Mesendoderm (in vitro differentiated cells): ENCODE data around the gene RUNX3.
"Not testable (repeated sequence)": the region's sequence is repeated elsewhere in the genome, so short reads cannot be mapped to it uniquely, and the experiment has no call there.

Experiments used
- DNase-seq: peaks from one replicate; pipeline ENCODE4 v3.0.0; 2013
- H2AK5ac ChIP-seq: 2 replicates; pipeline ENCODE4 v1.6.1; 2013; ENCODE audit warnings: low read length, inconsistent platforms
- H2BK120ac ChIP-seq: 2 replicates; pipeline ENCODE4 v1.6.1; 2013; ENCODE audit warnings: low read depth, mild to moderate bottlenecking, low read length, moderate library complexity, mixed read lengths
- H2BK15ac ChIP-seq: replicated peaks from 2 replicates; pipeline ENCODE4 v1.6.1; 2013; ENCODE audit warnings: low read depth, mild to moderate bottlenecking, moderate library complexity
- H2BK5ac ChIP-seq: 2 replicates; pipeline ENCODE4 v1.6.1; 2013; ENCODE audit warnings: low read length, inconsistent platforms
- H3K18ac ChIP-seq: 2 replicates; pipeline ENCODE4 v1.6.1; 2013; ENCODE audit warnings: mild to moderate bottlenecking, low read length, mixed read lengths
- H3K23ac ChIP-seq: one replicate; pipeline ENCODE4 v1.6.1; 2013; ENCODE audit warnings: low read length
- H3K27ac ChIP-seq: 2 replicates; pipeline ENCODE4 v1.5.1; 2013; ENCODE audit warnings: low read depth, mild to moderate bottlenecking, inconsistent platforms, low read length, moderate library complexity
- H3K27me3 ChIP-seq: 2 replicates; pipeline ENCODE4 v1.6.1; 2013; ENCODE audit warnings: low read length, control low read depth, mild to moderate bottlenecking, inconsistent platforms; ENCODE audit not compliant: insufficient read depth, poor library complexity
- H3K36me3 ChIP-seq: 2 replicates; pipeline ENCODE4 v1.6.1; 2013; ENCODE audit warnings: low read length, inconsistent platforms; ENCODE audit not compliant: control insufficient read depth, insufficient read depth
- H3K4ac ChIP-seq: one replicate; pipeline ENCODE4 v1.6.1; 2013; ENCODE audit warnings: low read depth, mild to moderate bottlenecking, low read length, moderate library complexity
- H3K4me1 ChIP-seq: 2 replicates; pipeline ENCODE4 v1.6.1; 2013; ENCODE audit warnings: low read depth, low read length, inconsistent platforms; ENCODE audit not compliant: control insufficient read depth
- H3K4me2 ChIP-seq: 2 replicates; pipeline ENCODE4 v1.6.1; 2013; ENCODE audit warnings: low read length
- H3K4me3 ChIP-seq: 2 replicates; pipeline ENCODE4 v1.5.1; 2013; ENCODE audit warnings: mild to moderate bottlenecking, low read length
- H3K56ac ChIP-seq: one replicate; pipeline ENCODE4 v1.6.1; 2013; ENCODE audit warnings: low read length
- H3K79me1 ChIP-seq: 2 replicates; pipeline ENCODE4 v1.6.1; 2013; ENCODE audit warnings: low read length, inconsistent platforms
- H3K79me2 ChIP-seq: 2 replicates; pipeline ENCODE4 v1.6.1; 2013; ENCODE audit warnings: mild to moderate bottlenecking, low read length; ENCODE audit not compliant: control insufficient read depth, insufficient read depth
- H3K9ac ChIP-seq: 2 replicates; pipeline ENCODE4 v1.6.1; 2013; ENCODE audit warnings: low read length, inconsistent platforms
- H4K5ac ChIP-seq: one replicate; pipeline ENCODE4 v1.6.1; 2013; ENCODE audit warnings: low read length
- H4K8ac ChIP-seq: one replicate; pipeline ENCODE4 v1.6.1; 2013; ENCODE audit warnings: low read depth, mild to moderate bottlenecking, control low read depth, low read length, moderate library complexity
- WGBS: extraction: QIAGEN DNeasy Blood & Tissue Kit; methylation state at CpG from one replicate; pipeline ENCODE4 v1.1.7; 2013; ENCODE audit warnings: low lambda C conversion rate, missing lambda C conversion rate; ENCODE audit not compliant: insufficient coverage; ENCODE audit errors: extremely low coverage; 5-methylcytosine and 5-hydroxymethylcytosine counted together

Gene RUNX3

GRCh38 chr1:24910210-24910609 is 19.9 kb downstream of the RUNX3 start:
- no peak overlapping the region for H3K4me3 ChIP-seq
- DNase-seq, result peak; percentile 37
- no peak overlapping the region for H3K4ac ChIP-seq
- no peak overlapping the region for H3K9ac ChIP-seq
- H2BK5ac ChIP-seq, result no peak overlapping the region
- no peak overlapping the region for H3K18ac ChIP-seq
- no peak overlapping the region for H2BK120ac ChIP-seq
- H3K79me1 ChIP-seq, result no peaks in the 10 kb centered on the region
- WGBS, result no CpG with 5 or more reads among the region's 9 CpGs
- no peak overlapping the region for H4K5ac ChIP-seq
- H3K56ac ChIP-seq, result no peak overlapping the region
- H3K79me2 ChIP-seq, result no peaks in the 10 kb centered on the region
- no peaks in the 10 kb centered on the region for H3K4me1 ChIP-seq
- no peak overlapping the region for H3K4me2 ChIP-seq
- H3K27ac ChIP-seq, result no peak overlapping the region
- no peak overlapping the region for H2AK5ac ChIP-seq
- no peak overlapping the region for H3K23ac ChIP-seq
- no peaks in the 10 kb centered on the region for H3K27me3 ChIP-seq
- no peak overlapping the region for H4K8ac ChIP-seq
- no peaks in the 10 kb centered on the region for H3K36me3 ChIP-seq
- no peak overlapping the region for H2BK15ac ChIP-seq

- Histone ChIP-seq H3K23ac (no peak overlapping the region), H3K9ac (no peak overlapping the region), H2AK5ac (no peak overlapping the region), H3K18ac (no peak overlapping the region), H3K36me3 (no peaks in the 10 kb centered on the region), H2BK5ac (no peak overlapping the region), H3K79me2 (no peaks in the 10 kb centered on the region), H3K4me3 (no peak overlapping the region), H3K4me2 (no peak overlapping the region), H3K79me1 (no peaks in the 10 kb centered on the region), H4K8ac (no peak overlapping the region), H2BK120ac (no peak overlapping the region), H2BK15ac (no peak overlapping the region), H4K5ac (no peak overlapping the region), H3K4ac (no peak overlapping the region), H3K56ac (peak overlapping the region; percentile 47), H3K27ac (no peak overlapping the region), H3K27me3 (no peaks in the 10 kb centered on the region), H3K4me1 (no peaks in the 10 kb centered on the region)
- DNase-seq, result peak; percentile 97
- WGBS, result no CpG with 5 or more reads among the region's 15 CpGs
These were observed 20.6 kb downstream of the RUNX3 start for GRCh38 chr1:24909388-24909898.

- Histone ChIP-seq H3K23ac (no peak overlapping the region), H2BK120ac (no peak overlapping the region), H3K9ac (no peak overlapping the region), H3K36me3 (no peaks in the 10 kb centered on the region), H3K56ac (peak overlapping the region; percentile 49), H3K4me1 (no peaks in the 10 kb centered on the region), H3K27ac (no peak overlapping the region), H3K4ac (no peak overlapping the region), H4K5ac (no peak overlapping the region), H3K27me3 (no peaks in the 10 kb centered on the region), H4K8ac (no peak overlapping the region), H3K4me2 (no peak overlapping the region), H3K4me3 (no peak overlapping the region), H3K79me1 (no peaks in the 10 kb centered on the region), H3K18ac (no peak overlapping the region), H2BK15ac (no peak overlapping the region), H2BK5ac (no peak overlapping the region), H2AK5ac (no peak overlapping the region), H3K79me2 (no peaks in the 10 kb centered on the region)
- WGBS, result no CpG with 5 or more reads among the region's 7 CpGs
- no peak for DNase-seq
These were observed 21.4 kb downstream of the RUNX3 start for GRCh38 chr1:24908591-24909259.

GRCh38 chr1:24907587-24908294 is 22.3 kb downstream of the RUNX3 start:
- H3K4me3 ChIP-seq, H3K56ac ChIP-seq, H3K4me2 ChIP-seq, H3K9ac ChIP-seq, H4K8ac ChIP-seq, H3K27me3 ChIP-seq, H3K36me3 ChIP-seq, H2BK120ac ChIP-seq, DNase-seq, H2AK5ac ChIP-seq, H3K18ac ChIP-seq, H3K27ac ChIP-seq, H4K5ac ChIP-seq, H2BK15ac ChIP-seq, H3K23ac ChIP-seq, H3K79me2 ChIP-seq, H3K79me1 ChIP-seq, H3K4me1 ChIP-seq, H3K4ac ChIP-seq, H2BK5ac ChIP-seq: not testable (repeated sequence)
- no CpG with 5 or more reads among the region's 57 CpGs for WGBS

GRCh38 chr1:24906760-24907490 is 23.2 kb downstream of the RUNX3 start:
- no CpG with 5 or more reads among the region's 20 CpGs for WGBS
- Histone ChIP-seq H2BK5ac (no peak overlapping the region), H3K27ac (no peak overlapping the region), H4K8ac (no peak overlapping the region), H3K4me1 (no peaks in the 10 kb centered on the region), H3K4me3 (no peak overlapping the region), H3K79me1 (no peaks in the 10 kb centered on the region), H2BK15ac (no peak overlapping the region), H2AK5ac (no peak overlapping the region), H3K79me2 (no peaks in the 10 kb centered on the region), H3K56ac (no peak overlapping the region), H4K5ac (no peak overlapping the region), H3K9ac (no peak overlapping the region), H3K4me2 (no peak overlapping the region), H2BK120ac (no peak overlapping the region), H3K36me3 (no peaks in the 10 kb centered on the region), H3K18ac (no peak overlapping the region), H3K4ac (no peak overlapping the region), H3K23ac (no peak overlapping the region), H3K27me3 (no peaks in the 10 kb centered on the region)
- DNase-seq, result no peak
